Right atrium auricular region (tissue), 2 donors: ENCODE results near the gene RNF135. TPM values are rescaled to one million over a fixed set of nuclear protein-coding genes. Genes with fewer than 3 reads are reported as not detected.

Experiments
- DNase-seq: peaks from one replicate; pipeline ENCODE4 v3.0.0-alpha.2; 2019; ENCODE audit warnings: low spot score
- H3K27ac ChIP-seq, 2 donors: fragments of 200-600 bp; sonication (generic); 1 replicate in 1 of 2; 2 replicates in 1 of 2; pipeline ENCODE4 v1.5.1; 2016 to 2019
- H3K27me3 ChIP-seq, 2 donors: fragments of 200-600 bp; sonication (generic); one replicate each; pipeline versions ENCODE4 v1.5.1 to v1.6.0; 2017 to 2019
- H3K36me3 ChIP-seq: fragments of 200-600 bp; sonication (generic); one replicate; pipeline ENCODE4 v1.5.1; 2016
- H3K4me1 ChIP-seq, 2 donors: fragments of 200-600 bp; sonication (generic); one replicate each; pipeline versions ENCODE4 v1.5.1 to v1.6.0; 2017 to 2019
- H3K4me3 ChIP-seq, 2 donors: fragments of 200-600 bp; sonication (generic); 1 replicate in 1 of 2; 2 replicates in 1 of 2; pipeline ENCODE4 v1.5.1; 2017 to 2019; ENCODE audit warnings: mild to moderate bottlenecking in 1 of 2, moderate library complexity in 1 of 2
- H3K9me3 ChIP-seq, 2 donors: fragments of 200-600 bp; sonication (generic); one replicate each; pipeline ENCODE4 v1.5.1; 2019
- CTCF ChIP-seq, 2 donors: fragments of 200-600 bp; sonication (generic); IDR thresholded peaks; one replicate each; pipeline ENCODE4 v1.5.1; 2019; ENCODE audit warnings: antibody characterized with exemption in 2 of 2
- total RNA-seq, 2 donors: library from RNA; depleted of rRNA; stranded (reverse); fragments of >200 nt; gene quantifications; one replicate each; pipeline ENCODE4 v1.1.0, GENCODE V29; 2016

The RNF135 gene
- total RNA-seq, 2 donors from 2014 or later = 6.9 to 13.1 TPM

- H3K36me3 ChIP-seq = peaks cover 16% of the 10 kb centered on the region
- no peak for DNase-seq
- no peak for TF ChIP-seq CTCF (IDR thresholded peaks at IDR 0.05)
Measured at GRCh38 chr17:30995347-30995746, 24.5 kb downstream of the RNF135 start.

GRCh38 chr17:30996486-30996885 lies 25.6 kb downstream of the RNF135 start:
- Histone ChIP-seq H3K27me3 (no peaks in the 10 kb centered on the region), H3K9me3 (no peaks in the 10 kb centered on the region), H3K4me1 (no peaks in the 10 kb centered on the region), H3K4me3 (no peak overlapping the region), H3K27ac (no peak overlapping the region), H3K36me3 (peaks cover 16% of the 10 kb centered on the region)
- no peak for TF ChIP-seq CTCF (IDR thresholded peaks at IDR 0.05)
- no peak for DNase-seq

More at GRCh38 chr17:30995347-30995746, 24.5 kb downstream of the RNF135 start:
- no peak overlapping the region for H3K4me3 ChIP-seq
- H3K4me1 ChIP-seq = no peaks in the 10 kb centered on the region
- no peaks in the 10 kb centered on the region for H3K27me3 ChIP-seq
- no peaks in the 10 kb centered on the region for H3K9me3 ChIP-seq
- H3K27ac ChIP-seq = no peak overlapping the region

GRCh38 chr17:30997270-30997669 lies 26.4 kb downstream of the RNF135 start:
- Histone ChIP-seq H3K27ac (no peak overlapping the region), H3K27me3 (no peaks in the 10 kb centered on the region), H3K9me3 (no peaks in the 10 kb centered on the region), H3K4me1 (no peaks in the 10 kb centered on the region), H3K36me3 (peaks cover 16% of the 10 kb centered on the region), H3K4me3 (no peak overlapping the region)
- no peak for DNase-seq
- TF ChIP-seq CTCF (IDR thresholded peaks at IDR 0.05) = no peak

- Histone ChIP-seq H3K36me3 (peaks cover 16% of the 10 kb centered on the region), H3K9me3 (no peaks in the 10 kb centered on the region), H3K27me3 (no peaks in the 10 kb centered on the region), H3K4me3 (no peak overlapping the region), H3K4me1 (no peaks in the 10 kb centered on the region), H3K27ac (no peak overlapping the region)
- TF ChIP-seq CTCF (IDR thresholded peaks at IDR 0.05) = no peak
- no peak for DNase-seq
Measured at GRCh38 chr17:30997842-30998241, 27.0 kb downstream of the RNF135 start.

- Histone ChIP-seq H3K36me3 (peaks cover 16% of the 10 kb centered on the region), H3K4me1 (no peaks in the 10 kb centered on the region), H3K4me3 (no peak overlapping the region), H3K27ac (no peak overlapping the region), H3K9me3 (no peaks in the 10 kb centered on the region), H3K27me3 (no peaks in the 10 kb centered on the region)
- DNase-seq = no peak
- no peak for TF ChIP-seq CTCF (IDR thresholded peaks at IDR 0.05)
Measured at GRCh38 chr17:31002047-31002446, 31.2 kb downstream of the RNF135 start.

- Histone ChIP-seq H3K4me3 (no peak overlapping the region), H3K27me3 (no peaks in the 10 kb centered on the region), H3K9me3 (no peaks in the 10 kb centered on the region), H3K36me3 (peaks cover 16% of the 10 kb centered on the region), H3K4me1 (peaks cover 0 to 8% of the 10 kb centered on the region in 2 donors), H3K27ac (peak overlapping the region in 1 of 2 donors; percentile 31)
- DNase-seq = no peak
- no peak for TF ChIP-seq CTCF (IDR thresholded peaks at IDR 0.05)
Measured at GRCh38 chr17:31003225-31003866, 32.5 kb downstream of the RNF135 start.
